ENCODE results near the gene MFF.

MFF gene

GRCh38 chr2:227295806-227296205, 29.2 kb upstream of the MFF start:
- in situ Hi-C loops (cut with HindIII; ENCODE audit: low sequenced_read_pairs): no loop called here
- no peak overlapping the region for H3K4me3 ChIP-seq (ENCODE audit: low read depth, low read length)
- no peak for DNase-seq (ENCODE audit: low read depth, low spot score)
- TF ChIP-seq CTCF (IDR thresholded peaks at IDR 0.05; ENCODE audit: low read depth, low read length): no peak

GRCh38 chr2:227296671-227297405, 28.2 kb upstream of the MFF start:
- in situ Hi-C loops (cut with HindIII; ENCODE audit: low sequenced_read_pairs): no loop called here
- no peak for TF ChIP-seq CTCF (IDR thresholded peaks at IDR 0.05; ENCODE audit: low read depth, low read length)
- no peak overlapping the region for H3K4me3 ChIP-seq (ENCODE audit: low read depth, low read length)
- no peak for DNase-seq (ENCODE audit: low read depth, low spot score)

- DNase-seq (ENCODE audit: low read depth, low spot score): no peak
Measured at GRCh38 chr2:227301523-227301922, 23.5 kb upstream of the MFF start.

GRCh38 chr2:227308784-227309183, 16.3 kb upstream of the MFF start:
- in situ Hi-C loops (cut with HindIII; ENCODE audit: low sequenced_read_pairs): no loop called here
- no peak overlapping the region for H3K4me3 ChIP-seq (ENCODE audit: low read depth, low read length)
- DNase-seq (ENCODE audit: low read depth, low spot score): no peak
- TF ChIP-seq CTCF (IDR thresholded peaks at IDR 0.05; ENCODE audit: low read depth, low read length): no peak

More at GRCh38 chr2:227301523-227301922, 23.5 kb upstream of the MFF start:
- in situ Hi-C loops (cut with HindIII; ENCODE audit: low sequenced_read_pairs): no loop called here
- no peak for TF ChIP-seq CTCF (IDR thresholded peaks at IDR 0.05; ENCODE audit: low read depth, low read length)
- H3K4me3 ChIP-seq (ENCODE audit: low read depth, low read length): no peak overlapping the region

GRCh38 chr2:227310756-227311110, 14.3 kb upstream of the MFF start:
- TF ChIP-seq CTCF (IDR thresholded peaks at IDR 0.05; ENCODE audit: low read depth, low read length): no peak
- in situ Hi-C loops (cut with HindIII; ENCODE audit: low sequenced_read_pairs): no loop called here
- no peak for DNase-seq (ENCODE audit: low read depth, low spot score)
- no peak overlapping the region for H3K4me3 ChIP-seq (ENCODE audit: low read depth, low read length)

GRCh38 chr2:227311861-227312506, 13.1 kb upstream of the MFF start:
- in situ Hi-C loops (cut with HindIII; ENCODE audit: low sequenced_read_pairs): no loop called here
- no peak overlapping the region for H3K4me3 ChIP-seq (ENCODE audit: low read depth, low read length)
- no peak for TF ChIP-seq CTCF (IDR thresholded peaks at IDR 0.05; ENCODE audit: low read depth, low read length)

More at GRCh38 chr2:227311861-227312506, 13.1 kb upstream of the MFF start:
- no peak for DNase-seq (ENCODE audit: low read depth, low spot score)

All from astrocyte of the spinal cord (primary cell).